CD4-positive, alpha-beta T cell treated with Interleukin-2 at 100 ng/mL for 4 hours (primary cell): Measurements from ENCODE around the gene BTBD9.

ENCODE experiments used
- DNase-seq: peaks from one replicate; pipeline ENCODE4 v3.0.0-alpha.2; 2020; ENCODE audit warnings: low spot score

Gene BTBD9

GRCh38 chr6:38174806-38175495 lies 464.8 kb downstream of the BTBD9 start:
- DNase-seq, result no peak

GRCh38 chr6:38174315-38174714 lies 465.4 kb downstream of the BTBD9 start:
- DNase-seq, result no peak

GRCh38 chr6:38173909-38174308 lies 465.8 kb downstream of the BTBD9 start:
- DNase-seq, result no peak

GRCh38 chr6:38172739-38173410 lies 466.9 kb downstream of the BTBD9 start:
- no peak for DNase-seq

GRCh38 chr6:38171997-38172738 lies 467.6 kb downstream of the BTBD9 start:
- no peak for DNase-seq

- DNase-seq, result no peak
Measured at GRCh38 chr6:38170666-38171355, 468.9 kb downstream of the BTBD9 start.

- DNase-seq, result no peak
Measured at GRCh38 chr6:38169977-38170526, 469.7 kb downstream of the BTBD9 start.

GRCh38 chr6:38169221-38169976 lies 470.3 kb downstream of the BTBD9 start:
- no peak for DNase-seq

GRCh38 chr6:38168699-38169098 lies 471.0 kb downstream of the BTBD9 start:
- no peak for DNase-seq

GRCh38 chr6:38168126-38168525 lies 471.6 kb downstream of the BTBD9 start:
- DNase-seq, result no peak

- no peak for DNase-seq
Measured at GRCh38 chr6:38167598-38167997, 472.1 kb downstream of the BTBD9 start.

GRCh38 chr6:38166411-38167240 lies 473.1 kb downstream of the BTBD9 start:
- no peak for DNase-seq

- DNase-seq, result no peak
Measured at GRCh38 chr6:38164671-38165108, 475.0 kb downstream of the BTBD9 start.

GRCh38 chr6:38164131-38164481 lies 475.6 kb downstream of the BTBD9 start:
- DNase-seq, result no peak

- DNase-seq, result no peak
Measured at GRCh38 chr6:38163186-38164130, 476.3 kb downstream of the BTBD9 start.

GRCh38 chr6:38162493-38163185 lies 477.1 kb downstream of the BTBD9 start:
- DNase-seq, result no peak

- no peak for DNase-seq
Measured at GRCh38 chr6:38161754-38162492, 477.8 kb downstream of the BTBD9 start.

GRCh38 chr6:38161331-38161730 lies 478.4 kb downstream of the BTBD9 start:
- DNase-seq, result no peak
